Brain microvascular endothelial cell (primary cell): ENCODE data around the gene TMTC4.
"Not testable (repeated sequence)": the region's sequence is repeated elsewhere in the genome, so short reads cannot be mapped to it uniquely, and the experiment has no call there.

Source experiments
- DNase-seq: peaks from one replicate; pipeline ENCODE4 v3.0.0-alpha.2; 2020
- H3K27ac ChIP-seq: fragments of 250-450 bp; sonication (Bioruptor Pico); 2 replicates; pipeline ENCODE4 v1.5.1; 2020; ENCODE audit warnings: mild to moderate bottlenecking, moderate library complexity
- H3K27me3 ChIP-seq: fragments of 250-450 bp; sonication (Bioruptor Pico); replicated peaks from 2 replicates; pipeline ENCODE4 v1.5.1; 2020; ENCODE audit warnings: mild to moderate bottlenecking
- H3K36me3 ChIP-seq: fragments of 250-450 bp; sonication (Bioruptor Pico); replicated peaks from 2 replicates; pipeline ENCODE4 v1.5.1; 2020; ENCODE audit warnings: mild to moderate bottlenecking
- H3K4me3 ChIP-seq: 2 replicates; pipeline ENCODE4 v1.5.1; 2011; ENCODE audit warnings: low read depth, mild to moderate bottlenecking, control low read depth, low read length, moderate library complexity
- in situ Hi-C: cut with HindIII; loops from 2 replicates; pipeline ENCODE4 v1.10.0; 2017; ENCODE audit warnings: low sequenced_read_pairs, low pct_ligation_motif_present
- TF ChIP-seq, protein P1 (sequence below): IDR thresholded peaks from 2 replicates; pipeline ENCODE4 v1.5.1; 2011; ENCODE audit warnings: low read depth, mild to moderate bottlenecking, moderate library complexity, low read length, control low read depth, inconsistent platforms; ENCODE audit errors: missing control alignments

Gene TMTC4

DNA sequence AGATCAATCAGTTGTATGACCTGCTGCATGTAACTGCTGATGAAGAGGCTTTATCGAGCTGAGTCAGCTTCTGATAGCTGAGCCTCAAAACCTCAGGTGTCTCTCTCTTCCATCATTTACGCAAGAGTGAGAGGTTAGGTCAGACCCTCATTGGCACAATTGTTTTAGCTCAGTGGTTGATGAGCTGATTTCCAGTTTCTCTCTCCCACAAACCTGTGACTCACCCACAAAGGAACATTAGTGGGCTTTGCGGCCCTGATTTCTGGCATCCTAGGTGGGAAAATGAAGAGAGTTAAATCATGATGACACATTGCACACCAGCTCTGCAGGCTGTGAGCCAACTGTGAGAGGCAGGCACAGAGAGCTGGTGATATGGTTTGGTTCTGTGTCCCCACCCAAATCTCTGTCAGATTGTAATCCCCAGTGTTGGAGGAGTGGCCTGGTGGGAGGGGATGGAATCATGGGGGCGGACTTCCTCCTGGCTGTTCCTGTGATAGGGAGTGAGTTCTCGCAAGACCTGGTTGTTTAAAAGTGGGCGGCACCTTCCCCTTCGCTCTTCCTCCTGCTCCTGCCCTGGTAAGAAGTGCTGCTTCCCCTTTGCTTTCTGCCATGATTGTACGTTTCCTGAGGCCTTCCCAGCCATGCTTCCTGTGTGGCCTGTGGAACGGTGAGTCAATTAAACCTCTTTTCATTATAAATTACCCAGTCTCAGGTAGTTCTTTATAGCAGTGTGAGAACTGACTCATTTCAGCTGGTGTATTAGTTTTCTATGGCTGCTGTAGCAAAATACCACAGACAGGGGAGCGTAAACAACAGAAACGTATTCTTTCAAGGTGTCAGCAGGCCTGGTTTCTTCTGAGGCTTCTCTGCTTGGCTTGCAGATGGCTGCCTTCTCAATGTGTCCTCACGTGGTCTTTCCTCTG is 33.5 kb upstream of the TMTC4 start:
- Histone ChIP-seq H3K36me3 (no peaks in the 10 kb centered on the region), H3K27me3 (no peaks in the 10 kb centered on the region), H3K27ac (no peak overlapping the region), H3K4me3 (no peak overlapping the region)
- DNase-seq = no peak
- in situ Hi-C loops = no loop called here
- TF ChIP-seq, protein P1, sequence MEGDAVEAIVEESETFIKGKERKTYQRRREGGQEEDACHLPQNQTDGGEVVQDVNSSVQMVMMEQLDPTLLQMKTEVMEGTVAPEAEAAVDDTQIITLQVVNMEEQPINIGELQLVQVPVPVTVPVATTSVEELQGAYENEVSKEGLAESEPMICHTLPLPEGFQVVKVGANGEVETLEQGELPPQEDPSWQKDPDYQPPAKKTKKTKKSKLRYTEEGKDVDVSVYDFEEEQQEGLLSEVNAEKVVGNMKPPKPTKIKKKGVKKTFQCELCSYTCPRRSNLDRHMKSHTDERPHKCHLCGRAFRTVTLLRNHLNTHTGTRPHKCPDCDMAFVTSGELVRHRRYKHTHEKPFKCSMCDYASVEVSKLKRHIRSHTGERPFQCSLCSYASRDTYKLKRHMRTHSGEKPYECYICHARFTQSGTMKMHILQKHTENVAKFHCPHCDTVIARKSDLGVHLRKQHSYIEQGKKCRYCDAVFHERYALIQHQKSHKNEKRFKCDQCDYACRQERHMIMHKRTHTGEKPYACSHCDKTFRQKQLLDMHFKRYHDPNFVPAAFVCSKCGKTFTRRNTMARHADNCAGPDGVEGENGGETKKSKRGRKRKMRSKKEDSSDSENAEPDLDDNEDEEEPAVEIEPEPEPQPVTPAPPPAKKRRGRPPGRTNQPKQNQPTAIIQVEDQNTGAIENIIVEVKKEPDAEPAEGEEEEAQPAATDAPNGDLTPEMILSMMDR = no peak

DNA sequence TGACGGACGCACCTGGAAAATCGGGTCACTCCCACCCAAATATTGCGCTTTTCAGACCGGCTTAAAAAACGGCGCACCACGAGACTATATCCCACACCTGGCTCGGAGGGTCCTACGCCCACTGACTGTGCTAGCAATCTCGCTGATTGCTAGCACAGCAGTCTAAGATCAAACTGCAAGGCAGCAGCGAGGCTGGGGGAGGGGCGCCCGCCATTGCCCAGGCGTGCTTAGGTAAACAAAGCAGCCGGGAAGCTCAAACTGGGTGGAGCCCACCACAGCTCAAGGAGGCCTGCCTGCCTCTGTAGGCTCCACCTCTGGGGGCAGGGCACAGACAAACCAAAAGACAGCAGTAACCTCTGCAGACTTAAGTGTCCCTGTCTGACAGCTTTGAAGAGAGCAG is 23.7 kb upstream of the TMTC4 start:
- DNase-seq, H3K36me3 ChIP-seq, H3K27me3 ChIP-seq, H3K4me3 ChIP-seq, H3K27ac ChIP-seq, in situ Hi-C loops: not testable (repeated sequence)

DNA sequence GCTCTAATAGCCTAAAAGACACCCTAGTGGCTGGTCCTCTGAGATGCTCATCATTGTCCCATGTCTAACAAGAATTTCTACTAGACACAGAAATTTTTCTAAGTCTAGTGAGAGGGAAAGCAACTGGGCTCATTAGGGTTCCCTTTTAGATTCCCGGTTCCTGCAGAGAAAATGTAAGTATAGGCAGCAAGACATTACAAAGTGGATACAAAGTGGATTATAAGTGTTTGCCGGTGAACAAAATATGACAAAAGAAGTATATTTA is 20.8 kb upstream of the TMTC4 start:
- in situ Hi-C loops = no loop called here

DNA sequence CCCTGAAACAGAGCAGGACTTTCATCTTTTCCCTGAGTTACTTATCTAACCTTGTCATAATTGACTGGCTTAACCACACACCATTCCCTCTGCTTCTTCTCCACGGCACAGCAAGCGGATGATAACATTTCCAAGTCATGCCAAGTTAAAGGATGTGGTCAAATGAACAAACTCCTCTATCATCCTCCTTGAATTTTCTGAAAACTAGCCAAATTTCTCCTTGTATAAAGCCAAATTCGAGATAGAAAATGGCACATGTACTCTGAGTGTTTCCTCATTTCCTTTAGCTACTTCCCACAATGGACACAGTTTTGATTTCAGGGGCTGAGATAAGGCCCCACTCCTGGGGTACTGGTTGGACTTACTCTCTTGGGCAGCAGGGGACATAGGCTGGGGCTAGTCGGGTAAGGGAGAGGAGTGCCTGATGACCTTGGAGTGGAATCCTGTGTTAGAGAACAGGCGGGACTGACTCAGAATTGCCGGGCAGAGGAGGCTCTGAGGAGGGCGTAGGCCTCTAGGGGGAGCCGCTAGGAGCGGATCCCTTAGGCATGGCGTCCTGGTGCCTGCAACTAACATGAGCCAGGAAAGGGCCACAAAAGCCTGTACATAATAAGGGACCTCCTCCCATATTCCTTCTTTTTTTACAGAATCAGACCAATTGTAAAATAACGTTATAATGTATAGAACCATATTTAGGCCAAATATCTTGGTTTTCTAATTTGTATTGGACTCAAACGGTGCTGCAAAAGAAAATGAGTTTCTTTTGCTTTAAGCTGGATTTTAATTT is 20.3 kb upstream of the TMTC4 start:
- no peaks in the 10 kb centered on the region for H3K36me3 ChIP-seq
- no peak overlapping the region for H3K27ac ChIP-seq
- peak overlapping the region; percentile 12 for H3K4me3 ChIP-seq
- peak; percentile 61 for DNase-seq
- H3K27me3 ChIP-seq = no peaks in the 10 kb centered on the region
- in situ Hi-C loops = no loop called here
- TF ChIP-seq, protein P1 = peak; percentile 89

More for the DNA sequence above, 20.8 kb upstream of the TMTC4 start:
- Histone ChIP-seq H3K4me3 (no peak overlapping the region), H3K36me3 (no peaks in the 10 kb centered on the region), H3K27ac (no peak overlapping the region), H3K27me3 (no peaks in the 10 kb centered on the region)
- DNase-seq = no peak
- TF ChIP-seq, protein P1 = no peak

DNA sequence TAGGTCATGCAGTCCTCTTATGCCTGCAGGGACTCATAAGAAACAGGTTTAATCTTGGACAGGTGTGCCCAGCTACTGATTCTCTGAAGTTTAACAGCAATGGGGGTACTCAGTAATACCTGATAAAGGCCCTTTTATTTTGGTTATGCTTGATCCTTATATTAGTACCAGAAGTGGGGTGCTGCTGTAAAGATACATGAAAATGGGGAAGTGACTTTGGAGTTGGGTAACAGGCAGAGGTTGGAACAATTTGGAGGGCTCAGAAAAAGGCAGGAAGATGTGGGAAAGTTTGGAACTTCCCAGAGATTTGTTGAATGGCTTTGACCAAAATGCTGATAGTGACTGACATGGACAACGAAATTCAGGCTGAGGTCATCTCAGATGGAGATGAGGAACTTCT is 14.6 kb upstream of the TMTC4 start:
- TF ChIP-seq, protein P1 = no peak
- no peaks in the 10 kb centered on the region for H3K36me3 ChIP-seq
- no peak for DNase-seq
- H3K27me3 ChIP-seq = no peaks in the 10 kb centered on the region
- in situ Hi-C loops = no loop called here
- H3K4me3 ChIP-seq = no peak overlapping the region
- H3K27ac ChIP-seq = no peak overlapping the region

DNA sequence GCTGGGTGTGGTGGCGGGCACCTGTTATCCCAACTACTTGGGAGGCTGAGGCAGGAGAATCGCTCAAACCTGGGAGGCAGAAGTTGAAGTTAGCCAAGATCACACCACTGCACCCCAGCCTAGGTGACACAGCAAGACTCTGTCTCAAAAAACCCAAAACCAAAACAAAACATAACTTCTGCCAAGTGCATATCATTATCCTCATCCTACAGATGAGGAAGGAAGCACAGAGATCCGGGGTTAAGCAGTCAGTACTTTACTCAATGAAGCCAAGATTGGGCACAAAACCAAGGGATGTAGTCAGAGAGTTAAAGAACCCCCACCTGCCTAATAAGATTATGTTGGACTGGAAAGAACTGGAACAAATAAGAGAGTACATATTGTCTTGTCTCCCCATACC is 5.5 kb upstream of the TMTC4 start:
- TF ChIP-seq, protein P1 = no peak
- no peak for DNase-seq
- no peak overlapping the region for H3K4me3 ChIP-seq
- in situ Hi-C loops = no loop called here
- H3K27me3 ChIP-seq = no peaks in the 10 kb centered on the region
- no peak overlapping the region for H3K27ac ChIP-seq
- no peaks in the 10 kb centered on the region for H3K36me3 ChIP-seq

DNA sequence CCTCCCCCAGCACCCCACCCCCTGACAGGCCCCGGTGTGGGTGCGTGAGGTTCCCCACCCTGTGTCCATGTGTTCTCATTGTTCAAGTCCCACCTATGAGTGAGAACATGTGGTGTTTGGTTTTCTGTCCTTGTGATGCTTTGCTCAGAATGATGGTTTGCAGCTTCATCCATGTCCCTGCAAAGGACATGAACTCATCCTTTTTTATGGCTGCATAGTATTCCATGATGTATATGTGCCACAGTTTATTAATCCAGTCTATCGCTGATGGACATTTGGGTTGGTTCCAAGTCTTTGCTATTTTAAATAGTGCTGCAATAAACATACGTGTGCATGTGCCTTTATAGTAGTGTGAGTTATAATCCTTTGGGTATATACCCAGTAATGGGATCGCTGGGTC is 2.5 kb upstream of the TMTC4 start:
- H3K4me3 ChIP-seq, H3K27ac ChIP-seq, DNase-seq, H3K27me3 ChIP-seq, in situ Hi-C loops, H3K36me3 ChIP-seq: not testable (repeated sequence)
